ENCODE data around the gene MBOAT7.

DNA sequence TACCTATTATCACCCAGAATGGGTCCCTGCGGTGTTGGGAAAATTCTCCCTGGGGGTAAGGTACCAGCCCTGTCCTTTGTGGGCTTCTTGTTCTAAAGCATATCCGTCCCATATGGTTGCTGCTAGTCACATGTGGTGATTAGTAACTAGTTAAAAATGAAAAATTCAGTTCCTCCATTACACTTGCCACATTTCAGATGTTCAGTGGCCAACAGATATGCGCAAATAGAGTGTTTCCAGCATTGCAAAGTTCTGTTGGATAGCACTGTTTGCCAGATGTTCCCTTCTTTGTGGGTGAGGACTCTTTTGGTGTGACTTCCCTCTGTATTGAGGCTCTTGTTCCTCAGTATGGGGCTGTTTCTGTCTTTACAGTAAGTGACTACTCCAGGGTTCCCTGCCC is 48.0 kb downstream of the MBOAT7 start:
- TF ChIP-seq, protein P1, sequence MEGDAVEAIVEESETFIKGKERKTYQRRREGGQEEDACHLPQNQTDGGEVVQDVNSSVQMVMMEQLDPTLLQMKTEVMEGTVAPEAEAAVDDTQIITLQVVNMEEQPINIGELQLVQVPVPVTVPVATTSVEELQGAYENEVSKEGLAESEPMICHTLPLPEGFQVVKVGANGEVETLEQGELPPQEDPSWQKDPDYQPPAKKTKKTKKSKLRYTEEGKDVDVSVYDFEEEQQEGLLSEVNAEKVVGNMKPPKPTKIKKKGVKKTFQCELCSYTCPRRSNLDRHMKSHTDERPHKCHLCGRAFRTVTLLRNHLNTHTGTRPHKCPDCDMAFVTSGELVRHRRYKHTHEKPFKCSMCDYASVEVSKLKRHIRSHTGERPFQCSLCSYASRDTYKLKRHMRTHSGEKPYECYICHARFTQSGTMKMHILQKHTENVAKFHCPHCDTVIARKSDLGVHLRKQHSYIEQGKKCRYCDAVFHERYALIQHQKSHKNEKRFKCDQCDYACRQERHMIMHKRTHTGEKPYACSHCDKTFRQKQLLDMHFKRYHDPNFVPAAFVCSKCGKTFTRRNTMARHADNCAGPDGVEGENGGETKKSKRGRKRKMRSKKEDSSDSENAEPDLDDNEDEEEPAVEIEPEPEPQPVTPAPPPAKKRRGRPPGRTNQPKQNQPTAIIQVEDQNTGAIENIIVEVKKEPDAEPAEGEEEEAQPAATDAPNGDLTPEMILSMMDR (conservative IDR thresholded peaks at IDR 0.05; ENCODE audit: low read depth, low read length) = no peak
- TF ChIP-seq FOS (IDR thresholded peaks at IDR 0.05; ENCODE audit: low read depth, low read length) = no peak
- no peak for TF ChIP-seq POLR2A (IDR thresholded peaks at IDR 0.05; ENCODE audit: low read depth, low read length)
- no peak for TF ChIP-seq CEBPB (IDR thresholded peaks at IDR 0.05; ENCODE audit: low read depth, low read length)
- TF ChIP-seq NFE2L2 (IDR thresholded peaks at IDR 0.05; ENCODE audit: low read depth, low read length) = no peak
- TF ChIP-seq MAFK (IDR thresholded peaks at IDR 0.05; ENCODE audit: low read depth, low read length) = no peak
- TF ChIP-seq BHLHE40 (IDR thresholded peaks at IDR 0.05; ENCODE audit: low read depth, low read length) = no peak
- TF ChIP-seq SMC3 (IDR thresholded peaks at IDR 0.05; ENCODE audit: low read depth, low read length) = no peak
- TF ChIP-seq RCOR1 (IDR thresholded peaks at IDR 0.05; ENCODE audit: insufficient replicate concordance, low read length) = no peak
- no peak for TF ChIP-seq MAZ (IDR thresholded peaks at IDR 0.05; ENCODE audit: borderline replicate concordance, low read depth, low read length)
- no peak for TF ChIP-seq RFX5 (IDR thresholded peaks at IDR 0.05; ENCODE audit: low read depth, low read length)
- no peak for TF ChIP-seq RAD21 (IDR thresholded peaks at IDR 0.05; ENCODE audit: low read length)
- TF ChIP-seq ELK1 (IDR thresholded peaks at IDR 0.05; ENCODE audit: borderline replicate concordance, low read depth, low read length) = no peak
- no peak for TF ChIP-seq CHD1 (IDR thresholded peaks at IDR 0.05; ENCODE audit: low read depth, low read length)

All from IMR-90 (cell line).